Astrocyte (in vitro differentiated cells and primary cell): ENCODE measurements around the gene COX4I2. TPM values are rescaled to one million over a fixed set of nuclear protein-coding genes. Genes with fewer than 3 reads are reported as not detected.

Experiments
- DNase-seq: peaks from one replicate; pipeline ENCODE4 v3.0.0-alpha.2; 2010; ENCODE audit warnings: low read depth
- FAIRE-seq: peaks from 2 replicates; lab custom pipeline; 2011; peaks lifted over from hg19 to GRCh38; lab: Jason Lieb, UNC
- H2AFZ ChIP-seq: 2 replicates; pipeline ENCODE4 v1.6.0; 2012; ENCODE audit warnings: low read depth, low read length, inconsistent platforms
- H3K27ac ChIP-seq: 2 replicates; pipeline ENCODE4 v1.5.1; 2011; ENCODE audit warnings: low read depth, low read length, inconsistent platforms
- H3K27me3 ChIP-seq: 2 replicates; pipeline ENCODE4 v1.6.0; 2011; ENCODE audit warnings: low read length, inconsistent platforms; ENCODE audit not compliant: insufficient read depth
- H3K36me3 ChIP-seq: 2 replicates; pipeline ENCODE4 v1.5.1; 2011; ENCODE audit warnings: low read length, inconsistent platforms; ENCODE audit not compliant: insufficient read depth
- H3K4me1 ChIP-seq: 2 replicates; pipeline ENCODE4 v1.5.1; 2011; ENCODE audit warnings: low read length, inconsistent platforms; ENCODE audit not compliant: insufficient read depth
- H3K4me2 ChIP-seq: 2 replicates; pipeline ENCODE4 v1.6.0; 2012; ENCODE audit warnings: low read length, inconsistent platforms
- H3K4me3 ChIP-seq: 2 replicates; pipeline ENCODE4 v1.5.1; 2011; ENCODE audit warnings: low read depth, mild to moderate bottlenecking, low read length, inconsistent platforms; ENCODE audit not compliant: insufficient read depth
- H3K79me2 ChIP-seq: 2 replicates; pipeline ENCODE4 v1.6.0; 2012; ENCODE audit warnings: mild to moderate bottlenecking, low read length, inconsistent platforms; ENCODE audit not compliant: insufficient read depth
- H3K9ac ChIP-seq: 2 replicates; pipeline ENCODE4 v1.6.0; 2012; ENCODE audit warnings: mild to moderate bottlenecking, low read length, inconsistent platforms
- H3K9me3 ChIP-seq: 2 replicates; pipeline ENCODE4 v1.5.1; 2012; ENCODE audit warnings: low read depth, mild to moderate bottlenecking, low read length, inconsistent platforms; ENCODE audit not compliant: insufficient read depth
- H4K20me1 ChIP-seq: 2 replicates; pipeline ENCODE4 v1.6.0; 2012; ENCODE audit warnings: low read length, inconsistent platforms; ENCODE audit not compliant: insufficient read depth
- H3K27ac Mint-ChIP-seq: one replicate; pipeline ENCODE4 v1.8.0; 2021; ENCODE audit warnings: mild to moderate bottlenecking, mixed read lengths; ENCODE audit not compliant: unreplicated experiment
- H3K27me3 Mint-ChIP-seq: one replicate; pipeline ENCODE4 v1.8.0; 2021; ENCODE audit warnings: low read depth, mixed read lengths; ENCODE audit not compliant: unreplicated experiment
- H3K36me3 Mint-ChIP-seq: one replicate; pipeline ENCODE4 v1.8.0; 2021; ENCODE audit warnings: low read depth, mixed read lengths; ENCODE audit not compliant: unreplicated experiment
- H3K4me1 Mint-ChIP-seq: one replicate; pipeline ENCODE4 v1.8.0; 2021; ENCODE audit warnings: low read depth, mixed read lengths; ENCODE audit not compliant: unreplicated experiment
- H3K4me3 Mint-ChIP-seq: one replicate; pipeline ENCODE4 v1.8.0; 2021; ENCODE audit warnings: mild to moderate bottlenecking, moderate library complexity, mixed read lengths; ENCODE audit not compliant: unreplicated experiment
- H3K9me3 Mint-ChIP-seq: one replicate; pipeline ENCODE4 v1.8.0; 2021; ENCODE audit warnings: mild to moderate bottlenecking, mixed read lengths; ENCODE audit not compliant: unreplicated experiment
- CTCF ChIP-seq: IDR thresholded peaks from 2 replicates; pipeline ENCODE4 v1.5.1; 2011; ENCODE audit warnings: low read depth, mild to moderate bottlenecking, inconsistent platforms, low read length, moderate library complexity; ENCODE audit not compliant: insufficient read depth
- EZH2 ChIP-seq: IDR thresholded peaks from 2 replicates; pipeline ENCODE4 v1.6.1; 2012; ENCODE audit warnings: mild to moderate bottlenecking, low read length, inconsistent platforms; ENCODE audit not compliant: insufficient read depth
- total RNA-seq: library from RNA; stranded (reverse); gene quantifications from 2 replicates; pipeline ENCODE4 v1.2.1, GENCODE V29; 2021

Gene COX4I2
- total RNA-seq, 1 donor from 2014 or later, result not detected

DNA sequence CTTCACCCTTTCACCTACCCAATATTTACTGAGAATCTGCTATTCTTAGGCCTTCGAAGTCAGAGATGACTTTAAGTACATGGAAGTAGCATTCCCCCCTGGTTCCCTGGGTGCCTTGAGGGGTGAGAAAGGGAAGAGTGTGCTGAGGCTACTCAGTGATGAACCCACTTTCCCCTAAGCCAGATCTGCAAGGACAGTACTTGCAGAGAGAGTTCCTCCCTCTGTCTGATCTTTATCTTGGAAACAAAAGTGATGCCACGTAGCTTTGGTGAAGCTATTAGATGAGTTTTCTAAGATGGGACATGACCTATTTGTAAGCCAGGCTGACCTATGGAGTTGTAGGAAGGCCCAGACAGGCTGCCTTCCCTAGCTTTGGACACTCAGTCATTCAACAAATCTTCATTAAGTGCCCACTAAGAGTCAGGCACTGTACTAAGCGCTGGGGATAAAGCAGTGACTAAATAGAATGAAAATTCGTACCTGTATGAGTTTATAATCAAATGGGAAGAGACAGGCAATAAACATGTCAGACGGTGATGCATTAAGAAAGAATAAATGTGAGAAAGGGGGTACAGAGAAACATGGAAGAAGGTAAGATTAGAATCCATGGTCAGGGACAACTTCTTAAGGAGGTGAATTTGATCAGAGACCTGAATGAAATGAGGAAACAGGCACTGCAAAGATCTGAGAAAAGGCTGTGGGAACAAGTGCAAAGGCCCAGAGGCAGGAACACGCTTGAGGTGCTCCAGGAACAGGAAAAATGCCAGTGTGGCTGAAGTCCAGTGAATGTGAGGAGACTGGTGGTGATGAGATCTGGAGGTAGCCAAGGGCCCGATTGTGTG, 42.8 kb downstream of the COX4I2 start:
- Histone ChIP-seq H2AFZ (no peak overlapping the region), H3K79me2 (peaks cover 90% of the 10 kb centered on the region), H3K9ac (no peak overlapping the region), H3K27ac (no peak overlapping the region), H3K4me3 (no peak overlapping the region), H3K9me3 (no peaks in the 10 kb centered on the region), H3K4me1 (peaks cover 28% of the 10 kb centered on the region), H4K20me1 (peaks cover 56% of the 10 kb centered on the region), H3K27me3 (no peaks in the 10 kb centered on the region), H3K4me2 (no peak overlapping the region), H3K36me3 (peaks cover 6% of the 10 kb centered on the region)
- peaks cover 40% of the 10 kb centered on the region for H3K36me3 Mint-ChIP-seq
- FAIRE-seq, result no peak
- H3K9me3 Mint-ChIP-seq, result no peaks in the 10 kb centered on the region
- DNase-seq, result no peak
- H3K27me3 Mint-ChIP-seq, result no peaks in the 10 kb centered on the region
- TF ChIP-seq CTCF (no peak), EZH2 (no peak)
- H3K4me3 Mint-ChIP-seq, result no peak overlapping the region
- peaks cover 56% of the 10 kb centered on the region for H3K4me1 Mint-ChIP-seq
- peak overlapping the region; percentile 10 for H3K27ac Mint-ChIP-seq

GRCh38 chr20:31681128-31681727, 43.5 kb downstream of the COX4I2 start:
- Histone ChIP-seq H2AFZ (no peak overlapping the region), H3K9ac (no peak overlapping the region), H3K27me3 (no peaks in the 10 kb centered on the region), H3K36me3 (peaks cover 10% of the 10 kb centered on the region), H3K4me1 (peaks cover 21% of the 10 kb centered on the region), H4K20me1 (peaks cover 57% of the 10 kb centered on the region), H3K27ac (no peak overlapping the region), H3K9me3 (no peaks in the 10 kb centered on the region), H3K4me3 (no peak overlapping the region), H3K79me2 (peaks cover 90% of the 10 kb centered on the region), H3K4me2 (no peak overlapping the region)
- FAIRE-seq (no peak), DNase-seq (no peak)
- H3K27me3 Mint-ChIP-seq, result no peaks in the 10 kb centered on the region
- H3K36me3 Mint-ChIP-seq, result peaks cover 39% of the 10 kb centered on the region
- TF ChIP-seq EZH2 (no peak), CTCF (no peak)
- peak overlapping the region; percentile 10 for H3K27ac Mint-ChIP-seq
- peak overlapping the region; percentile 2 for H3K4me3 Mint-ChIP-seq
- no peaks in the 10 kb centered on the region for H3K9me3 Mint-ChIP-seq
- peaks cover 49% of the 10 kb centered on the region for H3K4me1 Mint-ChIP-seq
